HG02885 (cell line): ENCODE data around the gene USP13.
"Not testable (repeated sequence)": the region's sequence is repeated elsewhere in the genome, so short reads cannot be mapped to it uniquely, and the experiment has no call there.

Source experiments
- ATAC-seq: cut with Tn5 transposase; IDR thresholded peaks from one replicate; pipeline ENCODE4 v1.9.1; 2021; ENCODE audit warnings: mild to moderate bottlenecking; ENCODE audit not compliant: unreplicated experiment, poor library complexity

USP13 gene

GRCh38 chr3:179772297-179772696 is 119.5 kb downstream of the USP13 start:
- no peak for ATAC-seq

GRCh38 chr3:179775416-179776122 is 122.7 kb downstream of the USP13 start:
- ATAC-seq = no peak

- ATAC-seq = not testable (repeated sequence)
Observed at GRCh38 chr3:179782841-179783240, 130.0 kb downstream of the USP13 start.

- ATAC-seq = no peak
Observed at GRCh38 chr3:179788996-179789395, 136.2 kb downstream of the USP13 start.

GRCh38 chr3:179791793-179792192 is 139.0 kb downstream of the USP13 start:
- ATAC-seq = no peak

- no peak for ATAC-seq
Observed at GRCh38 chr3:179794355-179794754, 141.5 kb downstream of the USP13 start.

GRCh38 chr3:179796421-179796820 is 143.6 kb downstream of the USP13 start:
- no peak for ATAC-seq

- ATAC-seq = no peak
Observed at GRCh38 chr3:179797192-179797591, 144.4 kb downstream of the USP13 start.

GRCh38 chr3:179801263-179801662 is 148.4 kb downstream of the USP13 start:
- ATAC-seq = no peak

GRCh38 chr3:179801856-179802255 is 149.0 kb downstream of the USP13 start:
- no peak for ATAC-seq

- ATAC-seq = no peak
Observed at GRCh38 chr3:179806177-179806576, 153.3 kb downstream of the USP13 start.

GRCh38 chr3:179807588-179807987 is 154.7 kb downstream of the USP13 start:
- ATAC-seq = no peak

GRCh38 chr3:179809639-179810038 is 156.8 kb downstream of the USP13 start:
- ATAC-seq = no peak

- peak; percentile 95 for ATAC-seq
Observed at GRCh38 chr3:179811321-179812095, 158.7 kb downstream of the USP13 start.

- no peak for ATAC-seq
Observed at GRCh38 chr3:179812096-179812382, 159.2 kb downstream of the USP13 start.

GRCh38 chr3:179819379-179819778 is 166.5 kb downstream of the USP13 start:
- ATAC-seq = no peak

- ATAC-seq = no peak
Observed at GRCh38 chr3:179822296-179822695, 169.5 kb downstream of the USP13 start.

GRCh38 chr3:179825527-179826246 is 172.8 kb downstream of the USP13 start:
- ATAC-seq = no peak

- no peak for ATAC-seq
Observed at GRCh38 chr3:179826247-179826637, 173.4 kb downstream of the USP13 start.

GRCh38 chr3:179828738-179829137 is 175.9 kb downstream of the USP13 start:
- ATAC-seq = no peak

- no peak for ATAC-seq
Observed at GRCh38 chr3:179829401-179829800, 176.6 kb downstream of the USP13 start.
